HG03139 (cell line): ENCODE data around the gene BUB1.
"Not testable (repeated sequence)": the region's sequence is repeated elsewhere in the genome, so short reads cannot be mapped to it uniquely, and the experiment has no call there.

Experiments used
- ATAC-seq: cut with Tn5 transposase; IDR thresholded peaks from one replicate; pipeline ENCODE4 v1.9.1; 2021; ENCODE audit not compliant: unreplicated experiment

BUB1 gene

DNA sequence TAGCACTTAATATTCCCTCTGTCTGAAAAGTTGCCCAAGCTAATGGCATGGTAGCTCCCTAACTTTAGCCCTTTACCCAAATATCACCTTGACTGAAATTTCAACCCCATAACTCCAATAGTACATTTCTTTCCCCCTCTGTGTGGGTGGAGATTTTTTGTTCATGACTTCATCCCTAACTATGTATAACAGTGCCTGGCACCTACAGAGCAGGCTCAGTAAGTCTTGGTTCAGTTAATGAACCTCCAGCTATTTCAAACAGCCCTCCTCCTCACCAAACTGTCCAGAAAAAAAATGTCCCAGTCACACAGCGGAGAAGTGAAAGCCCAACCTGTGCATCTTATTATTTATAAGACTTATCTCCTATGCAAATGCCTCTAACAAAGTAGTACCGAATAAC, 18.6 kb downstream of the BUB1 start:
- ATAC-seq, result no peak

DNA sequence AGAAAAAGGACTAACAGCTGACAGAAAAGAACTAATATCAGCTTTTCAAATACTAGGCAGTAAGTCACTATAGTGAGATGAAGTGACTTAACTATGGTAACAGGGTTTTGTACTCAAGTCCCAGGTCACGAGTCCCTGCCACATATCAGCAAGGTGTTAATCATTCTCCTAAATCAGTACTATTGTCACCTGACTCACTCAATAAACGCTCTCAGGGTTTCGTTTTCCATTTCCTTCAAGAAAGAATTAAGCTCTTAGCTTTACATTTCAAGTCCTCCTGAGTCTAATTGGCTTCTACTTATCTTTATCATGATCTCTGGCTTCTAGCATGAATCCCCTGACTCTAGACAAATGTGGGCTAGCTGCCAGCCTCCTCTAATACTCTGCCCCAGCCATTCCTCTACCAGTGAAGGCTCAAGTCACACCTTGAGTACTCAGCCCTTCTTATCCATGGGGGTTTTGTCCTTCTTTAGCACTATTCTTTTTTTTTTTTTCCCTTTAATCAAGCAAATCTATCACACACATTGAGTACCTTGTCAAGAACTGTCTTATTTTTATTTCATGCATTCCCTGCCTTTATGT, 20.0 kb downstream of the BUB1 start:
- no peak for ATAC-seq

DNA sequence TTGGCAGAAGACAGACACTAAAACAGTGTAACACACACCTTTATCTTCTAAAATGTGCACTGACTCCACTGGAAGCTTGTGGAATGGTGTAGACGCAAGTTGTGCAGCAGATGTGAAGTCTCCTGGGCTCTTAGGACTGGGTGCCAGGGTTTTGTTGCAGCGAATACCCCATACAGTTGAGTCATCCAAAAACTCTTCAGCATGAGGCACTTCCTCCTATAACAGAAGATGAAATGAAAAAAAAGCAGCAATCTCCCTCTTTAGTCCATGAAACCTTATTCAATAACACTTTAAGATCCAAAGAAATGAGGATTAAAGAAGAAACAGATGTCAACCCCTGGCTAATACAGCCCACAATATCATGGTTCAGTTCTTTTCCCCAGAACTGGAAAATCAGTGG, 22.2 kb downstream of the BUB1 start:
- ATAC-seq, result no peak

DNA sequence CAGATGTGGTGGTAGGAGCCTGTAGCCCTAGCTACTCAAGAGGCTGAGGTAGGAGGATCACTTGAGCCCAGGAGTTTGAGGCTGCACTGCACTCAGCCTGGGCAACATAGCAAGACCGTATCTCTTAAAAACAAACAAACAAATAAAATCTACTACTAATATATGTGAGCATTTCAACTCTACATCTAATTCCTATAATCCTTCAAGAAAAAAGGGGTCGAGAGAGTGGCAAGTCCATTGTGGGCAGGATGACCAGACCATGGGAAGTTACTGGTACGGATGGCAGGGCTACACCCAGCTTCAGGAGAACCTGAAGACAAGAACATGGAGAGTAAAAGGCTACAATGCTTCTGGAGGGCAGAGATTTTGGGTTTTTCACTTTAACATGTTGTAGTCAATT, 24.0 kb downstream of the BUB1 start:
- no peak for ATAC-seq

- ATAC-seq, result no peak
Observed at GRCh38 chr2:110650346-110650745, 27.5 kb downstream of the BUB1 start.

GRCh38 chr2:110647777-110648176, 30.1 kb downstream of the BUB1 start:
- ATAC-seq, result no peak

DNA sequence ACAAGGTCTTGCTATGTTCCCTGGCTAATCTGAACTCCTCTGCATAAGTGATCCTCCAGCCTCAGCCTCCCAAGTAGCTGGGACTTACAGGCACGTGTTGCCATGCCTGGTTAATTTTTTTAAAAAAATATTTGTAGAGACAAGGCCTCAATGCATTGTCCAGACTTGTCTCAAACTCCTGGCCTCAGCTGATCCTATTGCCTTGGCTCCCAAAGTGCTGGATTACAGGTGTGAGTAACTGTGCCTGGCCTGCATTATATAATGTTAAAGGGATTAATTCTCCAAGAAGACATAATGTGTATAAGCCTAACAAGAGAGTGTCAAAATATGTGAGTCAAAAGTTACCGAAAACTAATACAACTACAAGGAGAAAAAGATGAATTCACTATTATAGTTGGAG, 32.2 kb downstream of the BUB1 start:
- no peak for ATAC-seq

DNA sequence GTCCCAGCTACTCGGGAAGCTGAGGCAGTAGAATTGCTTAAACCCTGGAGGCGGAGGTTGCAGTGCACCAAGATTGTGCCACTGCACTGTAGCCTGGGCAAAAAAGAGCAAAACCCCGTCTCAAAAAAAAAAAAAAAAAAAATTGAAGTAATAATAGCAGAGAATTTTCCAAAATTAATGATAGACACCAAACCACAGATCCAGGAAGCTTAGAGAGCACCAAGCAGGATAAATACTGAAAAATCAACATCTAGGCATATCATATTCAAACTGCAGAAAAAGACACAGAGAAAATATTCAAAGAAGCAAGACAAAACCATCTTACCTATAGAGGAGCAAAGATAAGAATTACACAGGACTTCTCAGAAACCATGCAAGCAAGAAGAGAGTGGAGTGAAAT, 33.5 kb downstream of the BUB1 start:
- no peak for ATAC-seq

GRCh38 chr2:110642360-110642759, 35.5 kb downstream of the BUB1 start:
- no peak for ATAC-seq

- no peak for ATAC-seq
Observed at GRCh38 chr2:110639972-110640371, 37.9 kb downstream of the BUB1 start.

DNA sequence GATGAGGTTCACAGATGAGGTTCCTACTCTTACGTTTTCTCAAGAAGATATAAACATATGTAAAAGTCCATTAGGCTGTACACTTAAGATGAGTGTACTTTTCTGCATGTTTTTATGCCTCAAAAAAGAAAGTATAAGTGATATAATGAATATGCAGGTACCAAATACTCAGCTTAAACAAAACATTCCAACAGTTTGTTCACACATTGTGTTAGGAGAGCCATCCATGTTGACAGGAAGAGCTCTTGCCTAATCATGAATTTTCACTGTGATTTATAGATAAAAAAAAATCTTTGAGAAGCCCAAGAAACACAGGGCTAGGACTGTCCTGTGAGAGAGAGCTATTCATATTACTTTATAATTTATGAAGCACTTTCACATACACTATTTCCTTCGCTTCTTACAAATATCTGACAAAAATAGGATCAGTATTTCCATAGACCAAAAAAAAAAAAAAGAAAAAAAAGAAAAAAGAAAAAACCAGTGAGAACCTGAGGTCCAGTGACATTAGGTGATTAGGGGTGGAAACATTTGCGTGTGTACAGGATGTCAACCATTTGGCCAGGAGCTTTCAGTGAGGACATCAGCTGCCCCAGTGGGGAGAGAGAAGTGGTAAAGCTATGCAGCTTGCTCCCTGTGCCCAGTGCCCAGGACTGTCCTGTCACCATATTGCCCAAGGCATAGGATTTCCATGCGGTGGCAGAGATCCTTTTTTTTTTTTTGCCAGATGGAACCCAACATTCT, 38.7 kb downstream of the BUB1 start:
- ATAC-seq, result no peak

DNA sequence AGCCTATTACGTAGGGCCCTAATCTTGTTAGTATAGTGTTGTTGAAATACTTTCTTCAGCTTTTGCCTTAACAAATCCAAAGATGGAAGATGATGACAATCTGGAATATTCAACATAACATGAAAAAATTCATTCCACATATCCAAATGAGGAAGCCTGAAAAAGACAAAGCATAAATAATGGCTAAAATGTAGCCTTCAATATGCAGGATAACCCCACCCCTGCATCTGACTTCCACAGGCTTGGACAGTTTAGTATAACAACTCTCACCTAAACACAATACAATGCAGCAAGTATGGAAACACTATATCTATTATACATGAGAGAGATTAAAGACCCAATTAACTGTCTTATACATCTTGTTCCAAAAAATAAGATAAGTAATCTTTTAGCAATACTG, 39.9 kb downstream of the BUB1 start:
- ATAC-seq, result no peak

GRCh38 chr2:110637093-110637492, 40.8 kb downstream of the BUB1 start:
- ATAC-seq, result no peak

DNA sequence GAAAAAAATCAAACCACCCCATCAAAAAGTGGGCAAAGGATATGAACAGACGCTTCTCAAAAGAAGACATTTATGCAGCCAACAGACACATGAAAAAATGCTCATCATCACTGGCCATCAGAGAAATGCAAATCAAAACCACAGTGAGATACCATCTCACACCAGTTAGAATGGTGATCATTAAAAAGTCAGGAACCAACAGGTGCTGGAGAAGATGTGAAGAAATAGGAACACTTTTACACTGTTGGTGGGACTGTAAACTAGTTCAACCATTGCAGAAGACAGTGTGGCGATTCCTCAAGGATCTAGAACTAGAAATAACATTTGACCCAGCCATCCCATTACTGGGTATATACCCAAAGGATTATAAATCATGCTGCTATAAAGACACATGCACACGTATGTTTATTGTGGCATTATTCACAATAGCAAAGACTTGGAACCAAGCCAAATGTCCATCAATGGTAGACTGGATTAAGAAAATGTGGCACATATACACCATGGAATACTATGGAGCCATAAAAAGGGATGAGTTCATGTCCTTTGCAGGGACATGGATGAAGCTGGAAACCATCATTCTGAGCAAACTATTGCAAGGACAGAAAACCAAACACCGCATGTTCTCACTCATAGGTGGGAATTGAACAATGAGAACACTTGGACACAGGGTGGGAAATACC, 41.8 kb downstream of the BUB1 start:
- not testable (repeated sequence) for ATAC-seq

GRCh38 chr2:110627348-110627747, 50.5 kb downstream of the BUB1 start:
- ATAC-seq, result not testable (repeated sequence)

GRCh38 chr2:110619326-110619939, 58.4 kb downstream of the BUB1 start:
- ATAC-seq, result not testable (repeated sequence)

DNA sequence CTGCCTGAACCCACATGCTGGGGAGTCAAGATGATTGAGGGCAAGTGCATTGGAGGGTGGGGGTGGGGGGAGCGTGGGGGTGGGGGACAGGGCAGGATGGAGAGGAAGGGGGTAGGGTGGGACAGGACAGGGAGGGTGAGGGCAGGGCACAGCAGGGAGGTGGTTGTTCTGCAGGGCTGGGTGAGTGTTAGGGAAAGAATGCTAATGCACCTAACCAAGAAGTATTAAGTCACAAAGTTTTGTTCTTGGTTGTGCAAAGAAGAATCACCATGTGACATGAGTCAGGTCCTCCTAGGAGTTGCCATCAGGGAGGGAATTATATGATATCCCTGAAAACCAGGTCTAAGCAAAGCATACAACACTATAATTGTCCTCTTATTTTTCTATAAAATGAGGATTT, 63.9 kb downstream of the BUB1 start:
- not testable (repeated sequence) for ATAC-seq

GRCh38 chr2:110610613-110611250, 67.1 kb downstream of the BUB1 start:
- not testable (repeated sequence) for ATAC-seq

DNA sequence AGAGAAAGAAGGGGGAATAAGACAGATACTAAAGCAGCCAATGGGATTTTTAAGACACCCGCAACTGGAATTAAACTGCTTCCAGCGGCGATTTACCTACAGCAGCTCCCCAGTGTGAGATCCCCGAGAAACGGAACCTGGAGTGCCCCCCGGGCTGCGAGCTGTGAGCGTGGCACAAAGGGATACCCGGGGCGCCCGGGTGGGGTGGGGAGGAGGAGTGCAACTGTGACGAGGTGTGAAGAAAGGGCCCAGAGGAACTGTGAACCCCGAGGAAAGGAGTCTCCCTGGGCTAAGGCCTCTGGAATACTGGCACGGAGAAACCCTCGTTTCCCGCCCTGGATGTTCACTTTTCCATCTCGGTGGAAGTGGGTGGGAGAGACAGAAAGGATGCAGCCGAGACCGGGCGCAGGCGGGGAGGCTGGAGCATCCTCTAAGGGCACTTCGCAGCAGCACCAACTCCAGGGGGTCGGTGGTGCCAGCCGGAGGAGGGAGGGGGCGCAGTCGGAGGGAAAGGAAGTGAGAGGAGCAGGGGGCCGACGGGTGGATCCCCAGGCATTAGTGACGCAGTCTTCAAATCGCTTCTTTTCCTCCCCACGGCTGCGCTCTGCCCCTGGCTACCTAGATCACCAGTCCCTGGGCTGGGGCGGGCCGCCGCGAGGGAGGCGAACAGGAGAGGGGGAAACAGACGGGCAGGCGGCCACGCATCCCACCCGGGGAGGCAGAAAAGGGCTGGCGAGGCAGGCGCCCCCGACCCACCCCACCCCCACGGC, 67.8 kb downstream of the BUB1 start:
- not testable (repeated sequence) for ATAC-seq

GRCh38 chr2:110608788-110609502, 68.9 kb downstream of the BUB1 start:
- not testable (repeated sequence) for ATAC-seq
